ENCODE measurements around the gene LRRC37B.
"Not testable (repeated sequence)": the region's sequence is repeated elsewhere in the genome, so short reads cannot be mapped to it uniquely, and the experiment has no call there.

Gene LRRC37B

DNA sequence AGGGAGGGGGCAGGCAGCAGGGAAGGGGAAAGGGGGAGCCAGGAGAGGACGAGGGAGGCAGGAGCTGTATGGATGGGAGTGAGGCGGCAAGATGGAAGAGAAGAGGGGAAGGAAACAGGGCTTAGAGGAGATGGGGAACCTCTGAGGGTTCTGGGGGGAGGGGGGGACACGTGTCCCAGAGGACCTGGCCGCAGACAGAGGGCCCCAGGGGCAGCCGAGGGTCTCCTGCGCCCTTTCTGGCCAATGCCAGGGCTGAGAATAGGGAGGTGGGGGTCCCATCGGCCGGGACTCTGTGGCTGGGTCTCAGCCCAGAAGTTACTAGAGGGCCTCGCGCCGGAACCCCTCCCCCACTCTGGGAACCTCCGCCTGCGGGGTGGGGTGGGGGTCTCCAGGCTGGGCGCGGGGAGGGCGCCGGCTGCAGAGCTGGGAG, 76.4 kb downstream of the LRRC37B start:
- not testable (repeated sequence) for H3K27me3 ChIP-seq (ENCODE audit: control insufficient read depth, insufficient read depth, low read length); H3K4me1 ChIP-seq (ENCODE audit: control insufficient read depth, insufficient read depth, low read length); H3K36me3 ChIP-seq (ENCODE audit: control insufficient read depth, insufficient read depth, low read length); H3K9ac ChIP-seq (ENCODE audit: low read length); H3K27ac ChIP-seq (ENCODE audit: low read depth, low read length)
- peak overlapping the region; percentile 52 for H3K4me3 ChIP-seq (ENCODE audit: low read length)

DNA sequence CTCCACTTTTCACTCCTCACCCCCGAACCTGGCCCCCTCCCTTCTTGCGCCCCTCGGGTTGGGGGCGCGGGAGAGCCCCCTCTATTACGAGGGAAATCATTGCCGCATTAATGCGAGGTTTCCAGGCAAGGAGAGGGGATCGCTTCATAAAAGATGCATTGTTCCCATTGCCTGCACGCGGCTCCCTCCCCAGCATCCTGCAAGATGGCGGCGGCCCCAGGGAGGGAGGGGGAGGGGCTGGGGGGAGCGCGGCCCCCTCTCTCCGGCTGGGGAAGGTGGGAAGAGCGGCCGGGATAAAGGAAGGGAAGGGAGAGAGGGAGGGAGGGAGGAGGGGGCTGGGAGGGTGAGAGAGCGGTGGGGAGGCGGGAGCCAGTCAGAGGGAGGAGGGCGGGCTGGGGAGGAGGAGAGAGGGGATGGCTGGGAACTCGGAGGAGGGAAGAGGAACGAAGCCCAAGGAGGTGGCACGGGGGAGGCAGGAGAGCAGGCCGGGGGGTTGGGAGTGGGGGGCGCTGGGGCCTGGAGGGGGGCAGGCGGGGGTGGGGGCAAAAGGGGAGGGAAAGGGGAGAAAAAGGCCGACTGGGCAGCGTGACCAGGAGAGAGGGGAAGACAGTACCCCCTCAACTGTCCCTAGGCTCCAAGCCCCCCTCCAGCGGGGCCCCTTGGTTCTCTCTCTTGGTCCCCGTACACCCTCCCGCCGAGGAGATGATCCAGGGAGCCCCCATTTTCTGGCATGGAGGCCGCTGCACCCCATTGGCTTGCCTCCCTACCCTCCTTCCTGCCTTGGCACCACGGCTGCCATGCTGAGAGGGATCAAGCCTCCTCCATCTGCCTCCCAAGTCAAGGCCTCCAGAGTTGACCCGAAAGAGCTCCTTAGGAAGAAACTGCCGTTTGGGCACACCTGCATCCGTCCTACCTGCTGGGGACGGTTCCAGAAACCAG, 77.1 kb downstream of the LRRC37B start:
- not testable (repeated sequence) for H3K9ac ChIP-seq (ENCODE audit: low read length); H3K4me1 ChIP-seq (ENCODE audit: control insufficient read depth, insufficient read depth, low read length); H3K36me3 ChIP-seq (ENCODE audit: control insufficient read depth, insufficient read depth, low read length); H3K27me3 ChIP-seq (ENCODE audit: control insufficient read depth, insufficient read depth, low read length); H3K27ac ChIP-seq (ENCODE audit: low read depth, low read length)
- H3K4me3 ChIP-seq (ENCODE audit: low read length): peak overlapping the region; percentile 52

DNA sequence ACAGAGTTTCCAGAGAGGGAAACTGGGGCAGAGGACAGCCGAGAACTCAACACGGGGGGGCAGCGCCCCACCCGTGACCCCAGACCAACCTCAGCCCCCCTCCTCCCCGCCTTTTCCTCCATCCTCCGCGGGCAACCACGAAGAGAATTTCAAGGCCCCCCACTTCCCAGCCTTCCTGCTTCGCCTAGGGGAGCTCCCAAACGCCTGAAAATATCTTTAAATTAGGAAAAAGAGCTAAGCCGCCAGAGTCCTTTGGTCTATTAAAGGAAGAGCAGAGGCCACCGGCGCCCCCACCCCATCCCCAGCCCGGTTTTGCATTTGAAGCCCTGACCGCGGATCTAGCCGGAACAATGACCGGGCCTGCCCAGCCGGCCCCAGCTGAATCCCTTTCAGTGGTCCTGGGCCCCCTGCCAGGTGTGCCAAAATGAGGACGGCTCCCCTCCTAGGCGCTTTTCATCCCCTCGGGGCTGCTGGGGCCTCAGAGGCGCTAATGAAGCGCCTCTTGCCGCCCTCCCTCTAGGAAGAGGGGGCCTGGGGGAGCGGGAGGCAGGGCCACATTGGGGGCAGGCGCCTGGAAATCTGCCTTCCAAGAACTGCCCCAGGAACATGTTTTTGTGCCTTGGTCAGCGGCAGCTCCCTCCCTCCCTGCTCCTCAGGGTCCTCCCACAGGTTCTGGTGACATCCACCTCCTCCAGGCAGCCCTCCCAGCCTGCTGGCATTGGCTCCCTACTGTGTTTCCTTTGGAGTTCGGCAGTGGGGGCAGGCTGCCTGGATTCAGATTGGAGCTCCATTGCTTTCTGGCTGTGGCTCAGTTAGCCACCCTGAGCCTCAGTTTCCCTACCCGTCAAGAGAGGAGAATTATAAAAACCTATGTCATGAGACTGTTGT, 78.0 kb downstream of the LRRC37B start:
- H3K4me3 ChIP-seq (ENCODE audit: low read length); H3K27ac ChIP-seq (ENCODE audit: low read depth, low read length); H3K4me1 ChIP-seq (ENCODE audit: control insufficient read depth, insufficient read depth, low read length); H3K27me3 ChIP-seq (ENCODE audit: control insufficient read depth, insufficient read depth, low read length); H3K36me3 ChIP-seq (ENCODE audit: control insufficient read depth, insufficient read depth, low read length); H3K9ac ChIP-seq (ENCODE audit: low read length): not testable (repeated sequence)

DNA sequence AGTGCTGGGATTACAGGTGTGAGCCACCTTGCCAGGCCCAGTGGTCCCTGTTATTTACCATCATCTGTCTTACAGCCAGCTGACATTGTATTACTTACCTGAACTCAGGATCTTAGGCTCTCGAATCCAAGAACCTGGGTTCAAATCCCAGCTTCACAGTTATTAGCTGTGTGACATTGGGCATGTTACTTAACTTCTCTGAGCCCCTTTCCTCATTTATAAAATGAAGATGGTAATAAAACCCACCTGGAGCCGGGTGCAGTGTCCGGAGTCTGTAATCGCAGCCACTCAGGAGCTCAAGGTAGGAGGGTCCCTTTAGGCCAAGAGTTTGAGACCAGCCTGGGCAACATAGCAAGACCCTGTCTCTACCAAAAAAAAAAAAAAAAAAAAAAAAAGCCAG, 79.7 kb downstream of the LRRC37B start:
- H3K4me1 ChIP-seq (ENCODE audit: control insufficient read depth, insufficient read depth, low read length); H3K27me3 ChIP-seq (ENCODE audit: control insufficient read depth, insufficient read depth, low read length); H3K27ac ChIP-seq (ENCODE audit: low read depth, low read length); H3K4me3 ChIP-seq (ENCODE audit: low read length); H3K36me3 ChIP-seq (ENCODE audit: control insufficient read depth, insufficient read depth, low read length); H3K9ac ChIP-seq (ENCODE audit: low read length): not testable (repeated sequence)

DNA sequence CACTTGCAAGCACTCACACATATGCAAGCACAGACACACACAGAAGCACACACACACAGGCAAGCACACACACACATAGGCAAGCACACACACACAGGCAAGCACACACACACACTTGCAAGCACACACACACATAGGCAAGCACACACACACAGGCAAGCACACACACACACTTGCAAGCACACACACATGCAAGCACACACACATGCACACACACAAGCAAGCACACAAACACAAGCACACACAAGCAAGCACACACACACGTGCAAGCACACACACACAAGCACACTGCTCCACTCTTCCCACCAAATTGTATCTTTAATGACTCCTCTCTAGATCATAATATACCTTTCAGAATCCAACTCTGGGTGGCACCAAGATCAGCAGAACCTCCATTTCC, 84.9 kb downstream of the LRRC37B start:
- H3K27me3 ChIP-seq (ENCODE audit: control insufficient read depth, insufficient read depth, low read length); H3K27ac ChIP-seq (ENCODE audit: low read depth, low read length); H3K4me3 ChIP-seq (ENCODE audit: low read length); H3K9ac ChIP-seq (ENCODE audit: low read length); H3K36me3 ChIP-seq (ENCODE audit: control insufficient read depth, insufficient read depth, low read length); H3K4me1 ChIP-seq (ENCODE audit: control insufficient read depth, insufficient read depth, low read length): not testable (repeated sequence)

DNA sequence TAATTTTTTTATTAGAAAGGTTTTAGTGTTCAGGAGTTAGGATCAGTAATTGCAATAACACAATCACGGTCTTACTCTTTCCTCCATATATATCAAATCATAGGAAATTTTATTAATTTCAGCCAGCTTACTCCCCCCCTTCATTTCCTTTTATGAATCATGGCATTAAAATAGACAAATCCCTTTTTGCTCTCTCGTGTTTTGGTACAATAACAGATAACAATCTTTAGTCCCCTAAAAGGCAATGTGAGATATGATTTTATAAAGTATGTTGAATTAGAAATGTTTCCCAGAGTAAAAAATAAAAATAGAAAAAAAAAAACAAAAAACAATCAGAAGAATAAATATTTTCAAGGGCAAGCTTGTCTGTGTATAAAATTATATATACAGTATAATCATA, 92.5 kb downstream of the LRRC37B start:
- Histone ChIP-seq H3K9ac (ENCODE audit: low read length) (no peak overlapping the region), H3K4me3 (ENCODE audit: low read length) (no peak overlapping the region), H3K27ac (ENCODE audit: low read depth, low read length) (no peak overlapping the region), H3K36me3 (ENCODE audit: control insufficient read depth, insufficient read depth, low read length) (no peaks in the 10 kb centered on the region), H3K27me3 (ENCODE audit: control insufficient read depth, insufficient read depth, low read length) (no peaks in the 10 kb centered on the region), H3K4me1 (ENCODE audit: control insufficient read depth, insufficient read depth, low read length) (no peaks in the 10 kb centered on the region)

DNA sequence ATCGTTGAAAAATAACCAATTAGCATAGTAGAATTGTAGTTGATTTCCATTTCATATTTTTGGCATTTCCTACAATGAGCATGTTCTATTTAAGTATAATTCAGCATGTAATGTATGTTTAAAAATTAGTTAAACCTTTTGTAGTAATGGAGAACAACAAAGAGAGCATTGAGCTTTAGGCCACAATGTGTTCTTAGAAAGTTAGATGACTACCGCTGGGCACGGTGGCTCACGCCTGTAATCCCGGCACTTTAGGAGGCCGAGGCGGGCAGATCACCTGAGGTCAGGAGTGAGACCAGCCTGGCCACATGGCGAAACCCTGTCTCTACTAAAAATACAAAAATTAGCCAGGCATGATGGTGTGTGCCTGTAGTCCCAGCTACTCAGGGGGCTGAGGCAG, 93.1 kb downstream of the LRRC37B start:
- not testable (repeated sequence) for H3K36me3 ChIP-seq (ENCODE audit: control insufficient read depth, insufficient read depth, low read length); H3K27ac ChIP-seq (ENCODE audit: low read depth, low read length); H3K4me3 ChIP-seq (ENCODE audit: low read length); H3K27me3 ChIP-seq (ENCODE audit: control insufficient read depth, insufficient read depth, low read length); H3K4me1 ChIP-seq (ENCODE audit: control insufficient read depth, insufficient read depth, low read length); H3K9ac ChIP-seq (ENCODE audit: low read length)

DNA sequence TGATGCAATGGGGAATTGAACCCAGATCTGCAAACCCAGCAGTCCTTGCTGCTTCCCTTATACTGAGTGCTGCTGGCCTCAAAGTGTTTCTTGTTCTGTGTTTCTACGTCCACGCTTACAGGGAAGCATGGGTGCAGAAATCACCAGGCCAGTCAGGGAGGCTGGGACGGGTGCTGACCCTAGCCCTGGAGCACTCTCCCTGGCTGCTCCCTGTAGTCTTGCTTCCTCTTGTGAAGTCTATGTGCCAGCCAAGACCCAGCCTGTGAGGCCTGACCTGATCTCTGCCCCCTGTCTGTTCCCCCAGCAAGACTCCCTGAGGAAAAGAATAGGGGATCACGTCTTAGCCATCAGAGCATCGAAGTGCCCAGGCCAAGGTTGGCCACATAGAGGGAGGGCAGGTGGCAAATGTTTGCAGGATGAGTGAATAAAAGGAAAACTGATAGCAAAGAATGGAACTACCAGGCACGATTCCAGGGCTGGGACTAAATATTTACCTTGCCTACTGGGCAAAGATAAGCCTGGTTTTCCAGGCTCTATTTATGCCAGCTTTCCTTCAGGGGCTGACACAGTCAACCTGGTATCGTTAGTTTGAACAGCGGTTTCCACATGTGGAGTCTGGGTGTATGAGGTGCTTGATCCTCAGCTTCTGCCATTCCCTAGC, 93.9 kb downstream of the LRRC37B start:
- H3K4me3 ChIP-seq (ENCODE audit: low read length): no peak overlapping the region
- H3K36me3 ChIP-seq (ENCODE audit: control insufficient read depth, insufficient read depth, low read length): no peaks in the 10 kb centered on the region
- H3K4me1 ChIP-seq (ENCODE audit: control insufficient read depth, insufficient read depth, low read length): no peaks in the 10 kb centered on the region
- H3K9ac ChIP-seq (ENCODE audit: low read length): no peak overlapping the region
- H3K27me3 ChIP-seq (ENCODE audit: control insufficient read depth, insufficient read depth, low read length): no peaks in the 10 kb centered on the region
- H3K27ac ChIP-seq (ENCODE audit: low read depth, low read length): no peak overlapping the region

DNA sequence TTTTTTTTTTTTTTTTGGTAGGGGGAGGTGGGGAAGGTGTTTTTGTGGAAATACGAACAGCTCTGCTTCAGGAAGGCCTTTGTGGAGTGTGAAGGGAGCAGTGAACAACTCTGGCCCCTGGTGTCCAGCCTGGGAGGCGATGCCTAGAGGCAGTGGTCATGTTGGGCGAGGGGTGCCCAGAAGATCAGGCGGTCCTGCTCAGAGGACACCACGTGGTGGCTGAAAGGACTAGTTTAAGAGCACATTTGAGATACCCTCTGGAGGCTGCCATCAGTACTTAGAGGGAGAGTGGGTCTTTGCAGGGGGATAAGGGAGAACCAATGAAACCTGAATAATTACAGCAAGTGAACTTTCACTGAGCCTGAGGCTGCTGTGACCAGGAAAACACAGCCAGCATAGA, 95.0 kb downstream of the LRRC37B start:
- no peak overlapping the region for H3K27ac ChIP-seq (ENCODE audit: low read depth, low read length)
- H3K4me3 ChIP-seq (ENCODE audit: low read length): no peak overlapping the region
- H3K36me3 ChIP-seq (ENCODE audit: control insufficient read depth, insufficient read depth, low read length): no peaks in the 10 kb centered on the region
- no peak overlapping the region for H3K9ac ChIP-seq (ENCODE audit: low read length)
- H3K27me3 ChIP-seq (ENCODE audit: control insufficient read depth, insufficient read depth, low read length): no peaks in the 10 kb centered on the region
- no peaks in the 10 kb centered on the region for H3K4me1 ChIP-seq (ENCODE audit: control insufficient read depth, insufficient read depth, low read length)

DNA sequence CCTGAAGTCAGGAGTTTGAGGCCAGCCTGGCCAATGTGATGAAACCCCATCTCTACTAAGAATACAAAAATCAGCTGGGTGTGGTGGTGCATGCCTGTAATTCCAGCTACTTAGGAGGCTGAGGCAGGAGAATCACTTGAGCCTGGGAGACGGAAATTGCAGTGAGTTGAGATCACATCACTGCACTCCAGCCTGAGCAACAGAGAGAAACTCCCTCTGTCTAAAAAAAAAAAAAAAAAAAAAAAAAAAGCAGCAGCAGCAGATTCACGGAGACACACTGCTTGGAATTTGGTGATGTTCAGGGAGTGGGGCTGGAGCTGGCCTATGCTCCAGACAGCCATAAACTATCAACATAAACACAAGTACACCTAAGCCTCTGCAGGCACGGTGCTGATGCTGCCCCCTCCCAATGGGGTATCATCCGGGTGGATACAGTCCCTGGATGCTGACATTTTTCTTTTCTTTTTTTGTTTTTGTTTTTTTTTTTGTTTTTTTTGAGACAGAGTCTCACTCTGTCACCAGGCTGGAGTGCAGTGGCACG, 95.5 kb downstream of the LRRC37B start:
- Histone ChIP-seq H3K36me3 (ENCODE audit: control insufficient read depth, insufficient read depth, low read length) (no peaks in the 10 kb centered on the region), H3K9ac (ENCODE audit: low read length) (no peak overlapping the region), H3K4me3 (ENCODE audit: low read length) (no peak overlapping the region), H3K4me1 (ENCODE audit: control insufficient read depth, insufficient read depth, low read length) (no peaks in the 10 kb centered on the region), H3K27me3 (ENCODE audit: control insufficient read depth, insufficient read depth, low read length) (no peaks in the 10 kb centered on the region), H3K27ac (ENCODE audit: low read depth, low read length) (no peak overlapping the region)
